Stimulated activated CD8-positive, alpha-beta memory T cell treated with anti-CD3 and anti-CD28 coated beads, Interleukin-2, amount 100 ng/mL, for 1 hour (primary cell): ENCODE results near the gene FKBP1B.
"Not testable (repeated sequence)": the region's sequence is repeated elsewhere in the genome, so short reads cannot be mapped to it uniquely, and the experiment has no call there.

Experiments used
- DNase-seq, 2 donors: peaks; one replicate each; pipeline ENCODE4 v3.0.0-alpha.2; 2020; ENCODE audit warnings: low read depth in 2 of 2

The FKBP1B gene

GRCh38 chr2:24022324-24022974, 27.1 kb upstream of the FKBP1B start:
- DNase-seq = no peak

DNA sequence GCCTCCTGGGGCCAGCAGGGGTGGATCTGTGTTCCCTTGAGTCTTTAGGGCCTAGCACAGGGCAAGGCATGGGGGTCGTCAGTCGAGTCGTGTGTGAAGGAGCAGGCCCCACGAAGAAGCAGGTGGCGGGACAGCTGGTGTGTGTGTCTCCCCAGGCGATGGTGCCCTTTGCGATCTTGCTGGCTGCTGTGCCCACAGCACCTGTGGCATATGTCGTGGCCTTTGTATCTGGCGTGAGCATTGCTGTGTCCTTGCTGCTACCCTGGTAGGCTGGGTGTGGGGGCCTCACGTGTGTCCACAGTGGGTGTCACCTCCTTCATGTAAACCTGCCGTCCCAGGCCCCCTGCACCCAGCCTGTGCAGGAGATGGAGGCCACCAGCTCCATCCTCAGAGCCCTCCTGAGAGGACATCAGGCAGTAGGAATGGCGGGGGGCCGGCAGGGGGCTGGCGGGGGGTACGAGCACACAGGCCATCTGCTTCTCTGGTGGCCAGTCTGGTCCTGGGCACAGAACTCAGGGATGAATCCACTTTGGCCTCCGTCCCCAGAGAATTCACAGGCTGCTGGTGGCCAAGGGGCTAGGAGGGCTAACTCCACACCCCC, 26.5 kb upstream of the FKBP1B start:
- no peak for DNase-seq

DNA sequence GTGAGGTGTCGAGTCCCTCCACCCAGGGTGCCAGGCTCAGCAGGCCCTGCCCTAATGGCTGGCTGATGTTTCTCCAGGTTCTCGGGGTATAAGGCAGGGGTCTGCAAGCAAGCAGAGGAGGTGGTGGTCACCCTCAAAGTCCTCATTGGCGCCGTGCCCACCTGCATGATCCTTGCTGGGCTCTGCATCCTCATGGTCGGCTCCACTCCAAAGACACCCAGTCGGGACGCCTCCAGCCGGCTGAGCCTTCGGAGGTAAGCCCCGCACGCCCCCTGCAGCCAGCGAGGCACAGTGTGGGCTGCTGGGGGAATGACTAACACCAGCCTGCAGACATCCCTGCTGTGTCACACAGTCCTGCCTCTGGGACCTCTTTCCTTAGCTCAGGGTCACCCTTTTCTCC, 25.5 kb upstream of the FKBP1B start:
- no peak for DNase-seq

DNA sequence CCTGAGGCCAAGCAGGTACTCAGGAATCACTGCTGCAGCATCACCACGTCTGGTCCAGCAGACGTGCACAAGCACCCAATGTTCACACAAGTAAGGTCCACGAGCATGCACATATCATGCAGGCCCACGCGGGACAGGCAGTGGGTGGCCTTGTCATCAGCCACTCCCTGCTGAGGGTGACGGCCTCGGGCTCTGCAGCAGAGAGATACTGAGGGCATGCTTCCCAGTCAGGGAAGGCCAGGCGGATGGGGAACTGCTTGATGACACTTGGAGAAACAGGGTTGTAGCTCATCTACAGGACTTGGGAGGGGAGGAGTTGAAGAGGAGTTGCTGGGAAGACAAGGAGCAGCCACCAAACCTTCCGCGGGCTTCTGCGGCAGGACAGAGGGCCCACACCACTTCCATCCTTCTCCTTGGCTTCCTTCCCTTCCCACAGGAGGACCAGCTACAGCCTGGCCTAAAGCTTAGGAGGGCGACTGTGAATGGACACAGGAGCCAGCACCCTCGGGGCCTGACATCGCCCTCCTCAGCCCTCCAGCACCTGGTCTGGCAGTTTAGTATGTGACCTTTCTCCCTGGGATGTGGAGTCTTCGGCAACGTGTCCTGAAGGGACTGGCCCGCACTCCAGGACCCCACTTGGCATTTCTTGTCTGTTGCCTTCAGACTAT, 24.4 kb upstream of the FKBP1B start:
- no peak for DNase-seq

- DNase-seq = no peak
Measured at GRCh38 chr2:24026233-24026632, 23.3 kb upstream of the FKBP1B start.

- no peak for DNase-seq
Measured at GRCh38 chr2:24038786-24039499, 10.6 kb upstream of the FKBP1B start.

DNA sequence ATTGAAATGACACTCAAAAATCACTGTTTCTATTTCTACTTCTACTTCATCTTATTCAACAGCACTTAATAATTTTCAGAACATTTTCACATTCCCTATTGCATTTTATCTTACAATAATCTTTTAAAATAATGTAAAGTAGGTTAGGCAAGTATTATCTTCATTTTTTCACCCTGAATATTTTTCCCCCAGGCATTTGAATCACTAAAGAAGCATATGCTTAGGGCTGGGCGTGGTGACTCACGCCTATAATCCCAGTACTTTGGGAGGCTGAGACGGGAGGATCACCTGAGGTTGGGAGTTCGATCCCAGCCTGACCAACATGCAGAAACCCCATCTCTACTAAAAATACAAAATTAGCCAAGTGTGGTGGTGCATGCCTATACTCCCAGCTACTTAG, 9.0 kb upstream of the FKBP1B start:
- no peak for DNase-seq

DNA sequence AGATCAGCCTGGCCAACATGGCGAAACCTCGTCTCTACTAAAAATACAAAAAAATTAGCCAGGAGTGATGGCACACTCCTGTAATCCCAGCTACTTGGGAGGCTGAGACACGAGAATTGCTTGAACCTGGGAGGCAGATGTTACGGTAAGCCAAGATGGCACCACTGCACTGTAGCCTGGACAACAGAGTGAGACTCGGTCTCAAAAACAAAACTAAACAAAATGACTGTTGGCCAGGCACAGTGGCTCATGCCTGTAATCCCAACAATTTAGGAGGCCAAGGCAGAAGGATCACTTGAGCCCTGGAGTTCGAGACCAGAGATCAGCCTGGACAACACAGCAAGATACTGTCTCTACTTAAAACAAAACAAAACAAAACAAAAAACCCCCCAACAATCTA, 6.4 kb upstream of the FKBP1B start:
- DNase-seq = not testable (repeated sequence)

GRCh38 chr2:24045511-24046508, 3.7 kb upstream of the FKBP1B start:
- no peak for DNase-seq

- DNase-seq = no peak
Measured at GRCh38 chr2:24046599-24046929, 3.0 kb upstream of the FKBP1B start.

- DNase-seq = peak; percentile 84 to 88
Measured at GRCh38 chr2:24046930-24047702, 2.4 kb upstream of the FKBP1B start, which contains the start of gene WDCP. Gene WDCP (minus strand): TSS chr2:24047391. CDS start chr2:24039494, 7,897 bp downstream.

- no peak for DNase-seq
Measured at GRCh38 chr2:24047703-24048033, 1.9 kb upstream of the FKBP1B start.

- no peak for DNase-seq
Measured at GRCh38 chr2:24048769-24049484, 614 bp upstream of the FKBP1B start.

GRCh38 chr2:24050041-24050979, 769 bp downstream of the FKBP1B start:
- DNase-seq = no peak

DNA sequence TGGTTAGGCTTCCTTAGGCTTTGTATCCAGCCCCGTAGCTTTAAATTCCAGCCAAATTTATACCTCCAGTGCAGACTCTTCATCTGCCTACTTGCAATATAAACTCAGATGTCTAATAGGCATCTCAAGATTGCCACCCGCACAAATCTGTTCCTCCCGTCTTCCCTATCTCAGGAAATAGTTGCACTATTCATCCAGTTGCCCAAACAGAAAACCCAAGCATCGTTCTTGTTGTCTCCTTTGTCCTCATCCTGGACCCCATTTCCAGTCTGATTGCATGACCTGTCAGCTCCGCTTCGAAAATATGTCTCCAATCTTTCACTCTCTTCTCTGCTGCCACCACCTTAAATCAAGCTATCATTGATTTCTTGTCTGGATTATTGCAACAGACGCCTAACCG, 2.3 kb downstream of the FKBP1B start:
- no peak for DNase-seq

DNA sequence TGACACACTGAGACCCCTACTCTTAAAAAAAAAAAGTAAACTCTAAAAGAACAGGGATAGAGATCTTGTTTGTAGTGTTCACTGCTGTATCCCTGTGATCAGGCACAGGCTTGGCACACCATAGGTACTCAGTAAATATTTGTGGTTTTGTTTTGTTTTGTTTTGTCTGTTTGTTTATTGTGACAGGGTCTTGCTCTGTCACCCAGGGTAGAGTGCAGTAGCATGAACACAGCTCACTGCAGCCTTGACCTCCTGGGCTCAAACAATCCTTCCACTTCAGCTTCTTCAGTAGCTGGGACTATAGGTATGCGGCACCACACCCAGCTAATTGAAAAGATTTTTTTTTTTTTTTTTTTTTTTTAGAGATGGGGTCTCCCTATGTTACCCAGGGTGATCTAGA, 3.4 kb downstream of the FKBP1B start:
- DNase-seq = no peak

- DNase-seq = no peak
Measured at GRCh38 chr2:24054366-24055010, 4.9 kb downstream of the FKBP1B start.

DNA sequence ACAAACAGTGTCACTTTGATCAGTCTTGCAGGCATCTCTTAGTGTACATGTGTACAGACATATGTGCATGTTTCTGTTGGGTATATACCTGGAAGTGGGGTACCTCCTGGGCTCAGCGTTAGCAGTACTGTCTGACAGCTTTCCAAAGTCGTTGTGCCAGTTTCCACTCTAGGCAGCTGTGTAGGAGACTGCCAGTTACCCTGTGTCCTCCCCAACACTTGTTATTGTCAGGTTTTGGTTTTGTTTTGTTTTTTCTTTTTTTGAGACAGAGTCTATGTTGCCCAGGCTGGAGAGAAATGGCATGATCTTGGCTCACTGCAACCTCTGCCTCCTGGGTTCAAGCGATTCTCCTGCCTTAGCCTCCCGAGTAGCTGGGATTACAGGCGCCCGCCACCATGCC, 6.2 kb downstream of the FKBP1B start:
- no peak for DNase-seq
